NCI-H748 (cell line): ENCODE results near the gene GPR107.

Experiments used
- DNase-seq: peaks from one replicate; lab custom pipeline; 2025; ENCODE audit not compliant: unreplicated experiment; lab: John Stamatoyannopoulos, UW

The GPR107 gene

DNA sequence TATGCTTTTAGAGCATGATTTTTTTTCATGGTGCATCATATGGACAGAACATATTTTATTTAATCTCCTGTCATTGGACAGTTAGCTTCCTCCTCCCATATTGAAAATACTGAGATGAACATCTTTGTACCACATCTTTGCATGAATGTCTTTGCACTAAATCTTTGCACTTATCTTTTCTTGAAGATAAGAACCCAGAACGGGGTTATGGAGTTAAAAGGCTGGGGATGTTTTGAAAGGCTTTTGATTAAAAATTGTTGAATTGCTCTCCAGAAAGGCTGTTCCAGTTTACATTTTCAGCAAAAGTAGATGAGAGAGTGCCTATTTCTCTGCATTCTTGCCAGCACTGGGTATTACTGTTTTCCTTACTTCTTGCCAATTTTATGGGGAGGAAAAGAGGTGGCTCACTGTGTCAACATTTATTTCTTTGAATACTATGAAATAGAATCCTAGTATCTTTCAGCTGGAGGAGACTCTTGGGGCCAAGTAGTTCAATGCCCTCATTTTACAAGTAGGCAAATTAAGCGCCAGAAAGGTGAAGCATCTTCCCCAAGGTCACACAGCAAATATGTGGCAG lies 125.7 kb downstream of the GPR107 start:
- DNase-seq: no peak

DNA sequence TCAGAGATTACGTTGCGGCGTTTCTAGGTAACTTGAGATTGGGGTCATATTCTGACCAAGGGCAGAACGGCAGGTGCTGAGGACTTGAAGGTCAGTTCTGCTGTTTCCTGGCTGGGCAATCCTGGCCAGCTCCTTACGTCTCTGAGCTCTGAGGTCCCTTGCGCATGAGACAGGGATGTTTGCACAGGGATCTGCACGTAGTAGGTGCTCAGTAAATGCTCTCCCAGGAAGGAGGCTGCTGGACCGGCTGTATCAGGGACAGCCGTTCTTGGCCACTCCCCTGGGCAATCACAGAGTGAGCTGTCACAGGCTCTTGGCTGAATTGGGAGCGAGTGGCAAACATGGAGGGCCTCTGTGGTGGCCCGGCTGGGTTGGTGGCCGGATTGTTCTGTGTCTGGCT lies 126.8 kb downstream of the GPR107 start:
- no peak for DNase-seq

DNA sequence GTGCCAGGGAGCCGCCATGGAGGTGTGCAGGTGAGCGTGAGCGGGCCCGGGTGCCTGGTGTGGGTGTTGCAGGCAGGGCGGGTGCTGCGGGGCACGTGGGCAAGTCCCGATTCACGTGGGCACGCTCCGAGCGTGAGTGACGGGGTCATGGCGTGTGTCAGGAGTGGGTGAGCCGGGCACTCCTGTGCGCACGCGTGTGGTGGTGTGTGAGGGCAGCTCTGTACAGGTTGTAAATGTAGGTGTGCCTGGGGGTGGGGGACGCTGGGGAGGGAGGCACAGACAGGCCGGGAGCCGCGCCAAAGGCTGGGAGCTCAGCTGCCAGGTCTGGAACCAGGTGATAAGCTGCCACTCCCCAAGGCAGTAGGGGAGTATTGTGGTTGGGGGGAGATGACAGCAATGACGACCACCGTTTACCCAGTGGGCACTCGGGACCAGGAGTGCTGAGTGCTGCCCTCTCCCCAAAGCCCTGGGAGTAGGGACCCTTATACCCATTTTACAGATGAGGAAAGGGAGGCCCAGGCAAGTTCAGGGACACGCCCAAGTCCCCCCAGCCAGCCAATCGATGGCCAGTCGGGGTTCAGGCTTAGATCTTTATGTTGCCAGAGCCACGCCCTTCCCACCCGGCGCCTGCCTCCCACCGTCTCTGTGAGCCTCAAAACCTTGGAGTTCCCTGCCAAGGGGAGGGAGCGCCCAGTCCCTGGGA lies 128.1 kb downstream of the GPR107 start:
- no peak for DNase-seq

GRCh38 chr9:130182381-130182909 lies 128.7 kb downstream of the GPR107 start:
- DNase-seq: no peak

GRCh38 chr9:130183133-130183762 lies 129.5 kb downstream of the GPR107 start:
- DNase-seq: no peak

- no peak for DNase-seq
Measured at GRCh38 chr9:130185017-130185416, 131.3 kb downstream of the GPR107 start.

GRCh38 chr9:130185490-130186031 lies 131.9 kb downstream of the GPR107 start:
- no peak for DNase-seq

DNA sequence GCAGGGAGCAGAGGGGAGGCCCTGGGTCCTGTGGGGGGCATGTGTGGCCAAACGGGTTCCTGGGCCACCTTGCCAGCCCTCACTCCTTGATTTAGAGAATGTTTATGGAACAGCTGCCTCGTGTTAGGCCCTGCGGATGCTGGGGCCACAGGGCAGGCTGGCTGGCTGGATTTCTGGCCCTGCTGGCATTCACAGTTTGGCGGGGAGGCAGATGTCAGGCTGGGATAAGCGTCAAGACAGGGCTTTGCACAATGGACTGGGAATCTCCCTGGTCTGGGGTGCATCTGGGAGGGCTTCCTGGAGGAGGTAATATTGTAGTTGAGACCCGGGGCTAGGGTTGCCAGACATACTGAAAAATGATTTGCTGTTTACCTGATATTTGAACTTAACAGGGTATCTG lies 132.3 kb downstream of the GPR107 start:
- no peak for DNase-seq

GRCh38 chr9:130186839-130187522 lies 133.3 kb downstream of the GPR107 start:
- no peak for DNase-seq

DNA sequence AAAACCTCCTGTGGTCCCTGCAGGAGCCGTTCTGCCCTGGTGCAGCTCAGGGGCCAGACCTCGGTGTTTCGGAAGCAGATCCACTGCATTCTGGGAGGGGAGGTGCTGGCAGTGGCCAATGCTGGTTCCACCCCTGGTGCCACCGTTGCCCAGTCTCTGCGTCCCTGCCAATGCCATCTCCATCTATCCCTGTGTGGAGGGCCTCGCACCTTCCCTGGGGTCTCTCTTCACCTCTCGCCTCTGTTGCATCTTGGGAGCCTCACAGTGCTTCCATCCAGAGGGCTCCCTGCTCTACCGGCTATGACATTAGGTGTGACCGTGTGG lies 133.8 kb downstream of the GPR107 start:
- no peak for DNase-seq

- no peak for DNase-seq
Measured at GRCh38 chr9:130188860-130189481, 135.3 kb downstream of the GPR107 start.
